ENCODE results near the gene ASAP3.

- no peak for TF ChIP-seq CTCF (conservative IDR thresholded peaks at IDR 0.05; ENCODE audit: low read depth in 2 of 2)
- no peak for TF ChIP-seq CREB1 (CRISPR knock-in tag; IDR thresholded peaks at IDR 0.05; ENCODE audit: low read depth)
- no peak for TF ChIP-seq EZH2phosphoT487 (IDR thresholded peaks at IDR 0.05; ENCODE audit: unreplicated experiment)
- no peak for TF ChIP-seq REST (IDR thresholded peaks at IDR 0.05; ENCODE audit: unreplicated experiment)
Measured at GRCh38 chr1:23426828-23427227, 57.2 kb downstream of the ASAP3 start.
